ENCODE measurements around the gene ALDH1A3.

The ALDH1A3 gene

GRCh38 chr15:100959066-100960050, 79.7 kb downstream of the ALDH1A3 start:
- Mint-ChIP-seq H3K4me3 (no peak overlapping the region), H3K36me3 (ENCODE audit: insufficient read depth) (no peaks in the 10 kb centered on the region), H3K27me3 (peaks cover 46 to 66% of the 10 kb centered on the region in 2 donors), H3K4me1 (ENCODE audit: low read depth in 2 of 2) (peaks cover 0 to 3% of the 10 kb centered on the region in 2 donors), H3K27ac (no peak overlapping the region), H3K9me3 (no peaks in the 10 kb centered on the region)
- DNase-seq = no peak
- no peak for ATAC-seq (replicated peaks)

Measured in effector memory CD8-positive, alpha-beta T cell (primary cell).